Dendritic cell treated with granulocyte-macrophage colony-stimulating factor and Interleukin-4, amounts not matched to agents 40 ng/mL and 50 ng/mL, for 4 days (primary cell): Measurements from ENCODE around the gene OR2L5.

Source experiments
- H3K27ac Mint-ChIP-seq: one replicate; pipeline ENCODE4 v1.8.0; 2022; ENCODE audit warnings: mild to moderate bottlenecking, mixed read lengths
- H3K27me3 Mint-ChIP-seq: one replicate; pipeline ENCODE4 v1.8.0; 2022; ENCODE audit warnings: mild to moderate bottlenecking, mixed read lengths
- H3K36me3 Mint-ChIP-seq: one replicate; pipeline ENCODE4 v1.8.0; 2022; ENCODE audit warnings: low read depth, mixed read lengths
- H3K4me1 Mint-ChIP-seq: one replicate; pipeline ENCODE4 v1.8.0; 2022; ENCODE audit warnings: low read depth, mixed read lengths
- H3K4me3 Mint-ChIP-seq: one replicate; pipeline ENCODE4 v1.8.0; 2022; ENCODE audit warnings: mild to moderate bottlenecking, moderate library complexity, mixed read lengths
- H3K9me3 Mint-ChIP-seq: one replicate; pipeline ENCODE4 v1.8.0; 2022; ENCODE audit warnings: mixed read lengths
- intact Hi-C: fragments of 100-400 bp; cut with micrococcal nuclease; formaldehyde crosslinking; loops from one replicate; pipeline ENCODE4 v1.15.0; 2022

Gene OR2L5

DNA sequence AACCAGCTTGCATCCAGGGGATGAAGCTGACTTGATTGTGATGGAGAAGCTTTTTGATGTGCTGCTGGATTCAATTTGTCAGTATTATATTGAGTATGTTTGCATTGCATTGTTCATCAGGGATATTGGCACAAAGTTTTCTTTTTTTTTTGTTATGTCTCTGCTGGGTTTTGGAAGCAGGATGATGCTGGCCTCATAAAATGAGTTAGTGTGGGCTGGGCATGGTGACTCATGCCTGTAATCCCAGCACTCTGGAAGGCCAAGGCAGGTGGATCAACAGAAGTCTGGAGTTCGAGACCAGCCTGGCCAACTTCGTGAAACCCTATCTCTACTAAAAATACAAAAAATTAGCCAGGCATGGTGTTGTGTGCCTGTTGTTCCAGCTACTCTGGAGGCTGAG, 41.8 kb downstream of the OR2L5 start:
- Mint-ChIP-seq H3K4me1 (no peaks in the 10 kb centered on the region), H3K36me3 (no peaks in the 10 kb centered on the region), H3K4me3 (no peak overlapping the region), H3K27ac (no peak overlapping the region), H3K9me3 (peaks cover 15% of the 10 kb centered on the region), H3K27me3 (no peaks in the 10 kb centered on the region)
- intact Hi-C loops, result no loop called here

GRCh38 chr1:248065071-248065470, 51.6 kb downstream of the OR2L5 start:
- no peaks in the 10 kb centered on the region for H3K27me3 Mint-ChIP-seq
- no peaks in the 10 kb centered on the region for H3K4me1 Mint-ChIP-seq
- H3K27ac Mint-ChIP-seq, result no peak overlapping the region
- H3K4me3 Mint-ChIP-seq, result no peak overlapping the region
- no peaks in the 10 kb centered on the region for H3K36me3 Mint-ChIP-seq
- intact Hi-C loops, result no loop called here
- peaks cover 37% of the 10 kb centered on the region for H3K9me3 Mint-ChIP-seq

DNA sequence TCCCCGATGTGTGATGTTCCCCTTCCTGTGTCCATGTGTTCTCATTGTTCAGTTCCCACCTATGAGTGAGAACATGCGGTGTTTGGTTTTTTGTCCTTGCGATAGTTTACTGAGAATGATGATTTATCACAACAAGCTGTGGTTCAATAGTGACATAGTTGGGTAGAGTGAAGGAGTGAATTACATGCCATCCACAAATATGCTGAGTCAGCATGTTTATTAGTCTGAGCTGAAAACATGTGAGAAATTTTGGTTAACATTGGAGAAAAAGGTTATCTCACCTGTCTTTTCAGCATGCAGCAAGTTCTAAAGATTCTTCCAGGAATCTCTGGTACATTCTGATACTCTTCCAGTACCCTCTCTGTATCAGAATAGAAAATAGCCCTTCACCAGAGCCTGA, 52.1 kb downstream of the OR2L5 start:
- H3K4me1 Mint-ChIP-seq, result no peaks in the 10 kb centered on the region
- no peaks in the 10 kb centered on the region for H3K27me3 Mint-ChIP-seq
- H3K36me3 Mint-ChIP-seq, result no peaks in the 10 kb centered on the region
- no peak overlapping the region for H3K27ac Mint-ChIP-seq
- H3K9me3 Mint-ChIP-seq, result peaks cover 42% of the 10 kb centered on the region
- intact Hi-C loops, result no loop called here
- no peak overlapping the region for H3K4me3 Mint-ChIP-seq
